HL-60 (cell line): Measurements from ENCODE around the gene GPC3.

Experiments used
- DNase-seq, 2 experiments: peaks; one replicate each; pipeline ENCODE4 v3.0.0-alpha.2; 2010 to 2020; ENCODE audit warnings: low read depth in 1 of 2, low spot score in 1 of 2
- H3K27ac ChIP-seq: fragments of 250-450 bp; sonication (Bioruptor Pico); replicated peaks from 2 replicates; pipeline ENCODE4 v1.5.1; 2020; ENCODE audit warnings: mild to moderate bottlenecking, moderate library complexity
- H3K27me3 ChIP-seq: fragments of 250-450 bp; sonication (Bioruptor Pico); 2 replicates; pipeline ENCODE4 v1.5.1; 2021; ENCODE audit warnings: mild to moderate bottlenecking, moderate library complexity; ENCODE audit not compliant: insufficient read depth, poor library complexity, severe bottlenecking
- H3K4me3 ChIP-seq: replicated peaks from 2 replicates; pipeline ENCODE4 v1.5.1; 2011; ENCODE audit warnings: mild to moderate bottlenecking, control low read depth, low read length; ENCODE audit not compliant: insufficient read depth
- CTCF ChIP-seq: IDR thresholded peaks from one replicate; pipeline ENCODE4 v1.5.1; 2011; ENCODE audit warnings: low read length, control low read depth, inconsistent platforms; ENCODE audit not compliant: insufficient read depth
- GABPA ChIP-seq: IDR thresholded peaks from 2 replicates; pipeline ENCODE4 v1.6.1; 2012; ENCODE audit warnings: low read depth
- POLR2AphosphoS5 ChIP-seq: IDR thresholded peaks from 2 replicates; pipeline ENCODE4 v1.6.1; 2012; ENCODE audit warnings: low read depth
- SPI1 ChIP-seq: IDR thresholded peaks from 2 replicates; pipeline ENCODE4 v1.6.1; 2012; ENCODE audit warnings: low read depth, mild to moderate bottlenecking, borderline replicate concordance
- long read RNA-seq: library from polyadenylated mRNA; unstranded; transcript quantifications from one replicate; pipeline ENCODE4 v2.0.0, GENCODE V29; 2020
- TF ChIP-seq, protein P1 (sequence below): IDR thresholded peaks from 2 replicates; pipeline ENCODE4 v1.6.1; 2012; ENCODE audit warnings: low read depth; ENCODE audit not compliant: insufficient replicate concordance

GPC3 gene
- long read RNA-seq, result 0 reads

DNA sequence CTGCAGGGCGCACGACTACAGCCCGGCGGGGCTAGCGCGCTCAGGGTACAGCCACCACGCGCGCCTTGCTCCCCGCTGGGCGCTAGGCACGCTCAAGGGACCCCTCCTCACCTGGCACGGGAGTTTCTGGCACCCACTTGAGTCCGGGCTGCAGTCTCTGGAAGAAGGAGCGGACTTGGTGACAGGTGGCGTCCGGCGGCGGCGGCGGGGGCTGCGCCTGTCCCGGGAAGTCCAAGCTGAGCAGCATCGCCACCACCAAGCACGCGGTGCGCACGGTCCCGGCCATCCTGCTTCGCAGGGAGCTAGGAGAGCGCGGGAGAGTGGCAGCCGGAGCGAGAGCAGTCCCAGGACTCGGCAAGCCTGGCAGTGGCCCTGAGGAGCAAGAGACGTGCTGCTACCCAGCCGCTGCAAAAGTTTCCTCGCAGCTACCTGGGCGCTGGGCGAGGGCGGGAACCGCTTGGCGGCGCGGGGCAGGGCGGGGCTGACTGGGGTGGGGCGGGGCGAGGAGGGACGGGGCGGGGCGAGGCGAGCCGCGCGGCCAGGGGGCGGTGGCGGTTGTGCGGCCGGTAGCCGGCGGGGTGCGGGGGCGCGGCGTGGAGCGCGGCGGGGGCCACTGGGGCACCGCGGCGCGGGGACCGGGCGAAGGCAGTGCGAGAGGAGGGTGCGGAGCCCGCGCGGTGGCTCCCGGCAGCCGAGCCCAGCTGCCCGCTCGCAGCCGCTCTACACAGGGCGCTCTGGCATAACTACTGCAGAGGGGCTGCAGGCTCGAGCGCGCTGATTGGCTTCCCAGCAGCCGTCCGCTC lies at the start of gene GPC3:
TSS of gene GPC3 (minus strand) at position 431 of the 803 bp plus-strand sequence.
- no peak within 1 kb of the TSS for H3K27ac ChIP-seq
- no peak for DNase-seq
- TF ChIP-seq, protein P1, sequence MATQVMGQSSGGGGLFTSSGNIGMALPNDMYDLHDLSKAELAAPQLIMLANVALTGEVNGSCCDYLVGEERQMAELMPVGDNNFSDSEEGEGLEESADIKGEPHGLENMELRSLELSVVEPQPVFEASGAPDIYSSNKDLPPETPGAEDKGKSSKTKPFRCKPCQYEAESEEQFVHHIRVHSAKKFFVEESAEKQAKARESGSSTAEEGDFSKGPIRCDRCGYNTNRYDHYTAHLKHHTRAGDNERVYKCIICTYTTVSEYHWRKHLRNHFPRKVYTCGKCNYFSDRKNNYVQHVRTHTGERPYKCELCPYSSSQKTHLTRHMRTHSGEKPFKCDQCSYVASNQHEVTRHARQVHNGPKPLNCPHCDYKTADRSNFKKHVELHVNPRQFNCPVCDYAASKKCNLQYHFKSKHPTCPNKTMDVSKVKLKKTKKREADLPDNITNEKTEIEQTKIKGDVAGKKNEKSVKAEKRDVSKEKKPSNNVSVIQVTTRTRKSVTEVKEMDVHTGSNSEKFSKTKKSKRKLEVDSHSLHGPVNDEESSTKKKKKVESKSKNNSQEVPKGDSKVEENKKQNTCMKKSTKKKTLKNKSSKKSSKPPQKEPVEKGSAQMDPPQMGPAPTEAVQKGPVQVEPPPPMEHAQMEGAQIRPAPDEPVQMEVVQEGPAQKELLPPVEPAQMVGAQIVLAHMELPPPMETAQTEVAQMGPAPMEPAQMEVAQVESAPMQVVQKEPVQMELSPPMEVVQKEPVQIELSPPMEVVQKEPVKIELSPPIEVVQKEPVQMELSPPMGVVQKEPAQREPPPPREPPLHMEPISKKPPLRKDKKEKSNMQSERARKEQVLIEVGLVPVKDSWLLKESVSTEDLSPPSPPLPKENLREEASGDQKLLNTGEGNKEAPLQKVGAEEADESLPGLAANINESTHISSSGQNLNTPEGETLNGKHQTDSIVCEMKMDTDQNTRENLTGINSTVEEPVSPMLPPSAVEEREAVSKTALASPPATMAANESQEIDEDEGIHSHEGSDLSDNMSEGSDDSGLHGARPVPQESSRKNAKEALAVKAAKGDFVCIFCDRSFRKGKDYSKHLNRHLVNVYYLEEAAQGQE, result no peak
- TF ChIP-seq GABPA, result no peak
- TF ChIP-seq CTCF, result no peak
- TF ChIP-seq SPI1, result no peak
- no peak for TF ChIP-seq POLR2AphosphoS5
- peaks cover 7% of the 10 kb centered on the region for H3K27me3 ChIP-seq
- H3K4me3 ChIP-seq, result no peak within 1 kb of the TSS

GRCh38 chrX:134032441-134032840 lies 47.0 kb upstream of the GPC3 start:
- DNase-seq, result no peak
- H3K27me3 ChIP-seq, result no peaks in the 10 kb centered on the region
- no peak overlapping the region for H3K27ac ChIP-seq
- TF ChIP-seq GABPA (no peak), SPI1 (no peak), POLR2AphosphoS5 (no peak), CTCF (no peak)
- TF ChIP-seq, protein P1, result no peak
- no peak overlapping the region for H3K4me3 ChIP-seq

DNA sequence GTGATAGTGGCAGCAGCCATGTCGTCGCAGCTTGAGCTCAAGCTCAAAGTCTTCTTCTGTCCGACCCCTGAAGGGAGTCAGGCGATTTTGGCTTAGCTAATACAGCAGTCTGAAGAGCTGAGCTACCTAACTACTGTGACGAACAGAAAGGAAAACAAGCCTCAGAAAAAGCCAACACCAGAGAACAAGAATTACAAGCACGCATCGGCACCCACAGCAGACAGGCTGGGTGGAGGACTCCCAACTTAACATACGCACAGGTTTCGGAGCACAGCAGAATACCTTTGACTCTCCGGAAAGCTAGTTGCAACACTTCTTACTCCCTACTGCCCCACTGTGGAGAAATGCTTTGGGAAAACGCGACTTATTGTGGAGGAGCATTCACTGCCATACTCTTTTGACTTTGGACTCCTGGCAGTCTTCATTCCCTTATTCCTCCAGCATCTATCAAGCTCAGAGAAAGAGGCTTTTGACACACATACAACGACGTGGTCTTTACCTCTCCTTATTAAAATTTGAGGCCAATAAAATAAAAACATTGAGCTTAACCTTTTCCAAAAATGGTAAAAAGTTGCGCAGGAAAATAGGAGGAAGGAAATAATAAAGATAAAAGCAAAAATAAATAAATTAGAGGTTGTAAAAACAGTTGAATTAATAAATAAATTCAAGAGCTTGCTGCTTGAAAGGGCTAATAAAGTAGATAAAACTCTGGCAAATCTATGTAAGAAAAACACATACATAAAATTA lies 41.3 kb upstream of the GPC3 start:
- H3K27me3 ChIP-seq, result no peaks in the 10 kb centered on the region
- TF ChIP-seq POLR2AphosphoS5, result no peak
- no peak for TF ChIP-seq CTCF
- TF ChIP-seq GABPA, result no peak
- TF ChIP-seq, protein P1, result no peak
- no peak for TF ChIP-seq SPI1
- no peak overlapping the region for H3K4me3 ChIP-seq
- no peak overlapping the region for H3K27ac ChIP-seq
- DNase-seq, result peak in 1 of 2 experiments; percentile 13
